Suprapubic skin (tissue), 3 donors: ENCODE data around the gene UCMA.

Source experiments
- POLR2A ChIP-seq, 2 donors: fragments of 450-650 bp; IDR thresholded peaks; one replicate each; pipeline ENCODE4 v1.6.1; 2017; ENCODE audit warnings: antibody characterized with exemption in 2 of 2, mild to moderate bottlenecking in 2 of 2, moderate library complexity in 2 of 2
- TF ChIP-seq, protein P1 (sequence below), 2 donors: fragments of 200-600 bp in 1 of 2; fragments of 450-650 bp in 1 of 2; sonication (generic) in 1 of 2; IDR thresholded peaks; one replicate each; pipeline ENCODE4 v1.5.1; 2016 to 2019; ENCODE audit warnings: antibody characterized with exemption in 2 of 2, mild to moderate bottlenecking in 1 of 2, moderate library complexity in 1 of 2

DNA sequence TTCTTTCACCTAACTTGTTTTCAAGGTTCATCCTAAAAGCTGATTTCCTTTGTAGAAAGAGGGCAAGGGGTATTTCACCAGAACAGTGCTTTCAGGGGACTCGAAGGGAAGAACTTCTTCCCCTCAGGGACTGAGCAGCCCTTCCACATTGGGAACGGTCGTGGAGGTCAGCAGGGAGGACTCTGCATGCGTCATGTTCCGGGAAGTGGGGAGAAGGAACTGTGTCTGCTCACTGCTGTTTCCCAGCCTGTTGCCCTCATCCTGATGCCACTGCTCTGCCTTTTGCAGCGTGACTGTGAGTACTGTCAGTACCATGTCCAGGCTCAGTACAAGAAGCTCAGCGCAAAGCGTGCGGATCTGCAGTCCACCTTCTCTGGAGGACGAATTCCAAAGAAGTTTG lies 45.6 kb downstream of the UCMA start:
- TF ChIP-seq, protein P1, sequence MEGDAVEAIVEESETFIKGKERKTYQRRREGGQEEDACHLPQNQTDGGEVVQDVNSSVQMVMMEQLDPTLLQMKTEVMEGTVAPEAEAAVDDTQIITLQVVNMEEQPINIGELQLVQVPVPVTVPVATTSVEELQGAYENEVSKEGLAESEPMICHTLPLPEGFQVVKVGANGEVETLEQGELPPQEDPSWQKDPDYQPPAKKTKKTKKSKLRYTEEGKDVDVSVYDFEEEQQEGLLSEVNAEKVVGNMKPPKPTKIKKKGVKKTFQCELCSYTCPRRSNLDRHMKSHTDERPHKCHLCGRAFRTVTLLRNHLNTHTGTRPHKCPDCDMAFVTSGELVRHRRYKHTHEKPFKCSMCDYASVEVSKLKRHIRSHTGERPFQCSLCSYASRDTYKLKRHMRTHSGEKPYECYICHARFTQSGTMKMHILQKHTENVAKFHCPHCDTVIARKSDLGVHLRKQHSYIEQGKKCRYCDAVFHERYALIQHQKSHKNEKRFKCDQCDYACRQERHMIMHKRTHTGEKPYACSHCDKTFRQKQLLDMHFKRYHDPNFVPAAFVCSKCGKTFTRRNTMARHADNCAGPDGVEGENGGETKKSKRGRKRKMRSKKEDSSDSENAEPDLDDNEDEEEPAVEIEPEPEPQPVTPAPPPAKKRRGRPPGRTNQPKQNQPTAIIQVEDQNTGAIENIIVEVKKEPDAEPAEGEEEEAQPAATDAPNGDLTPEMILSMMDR (IDR thresholded peaks at IDR 0.05) = no peak
- TF ChIP-seq POLR2A (IDR thresholded peaks at IDR 0.05) = no peak
